Pulmonary artery endothelial cell (primary cell): Measurements from ENCODE around the gene TUBA4B. TPM values are rescaled to one million over a fixed set of nuclear protein-coding genes. Genes with fewer than 3 reads are reported as not detected.
"Not testable (repeated sequence)": the region's sequence is repeated elsewhere in the genome, so short reads cannot be mapped to it uniquely, and the experiment has no call there.

Experiments used
- DNase-seq: peaks from one replicate; pipeline ENCODE4 v3.0.0-alpha.2; 2011; ENCODE audit warnings: low read depth, low spot score
- total RNA-seq: library from RNA; depleted of rRNA; stranded (reverse); fragments of >200 nt; gene quantifications from 2 replicates; pipeline ENCODE4 v1.2.3, GENCODE V29; 2014

Gene TUBA4B
- total RNA-seq, 1 donor from 2014 or later = not detected

DNA sequence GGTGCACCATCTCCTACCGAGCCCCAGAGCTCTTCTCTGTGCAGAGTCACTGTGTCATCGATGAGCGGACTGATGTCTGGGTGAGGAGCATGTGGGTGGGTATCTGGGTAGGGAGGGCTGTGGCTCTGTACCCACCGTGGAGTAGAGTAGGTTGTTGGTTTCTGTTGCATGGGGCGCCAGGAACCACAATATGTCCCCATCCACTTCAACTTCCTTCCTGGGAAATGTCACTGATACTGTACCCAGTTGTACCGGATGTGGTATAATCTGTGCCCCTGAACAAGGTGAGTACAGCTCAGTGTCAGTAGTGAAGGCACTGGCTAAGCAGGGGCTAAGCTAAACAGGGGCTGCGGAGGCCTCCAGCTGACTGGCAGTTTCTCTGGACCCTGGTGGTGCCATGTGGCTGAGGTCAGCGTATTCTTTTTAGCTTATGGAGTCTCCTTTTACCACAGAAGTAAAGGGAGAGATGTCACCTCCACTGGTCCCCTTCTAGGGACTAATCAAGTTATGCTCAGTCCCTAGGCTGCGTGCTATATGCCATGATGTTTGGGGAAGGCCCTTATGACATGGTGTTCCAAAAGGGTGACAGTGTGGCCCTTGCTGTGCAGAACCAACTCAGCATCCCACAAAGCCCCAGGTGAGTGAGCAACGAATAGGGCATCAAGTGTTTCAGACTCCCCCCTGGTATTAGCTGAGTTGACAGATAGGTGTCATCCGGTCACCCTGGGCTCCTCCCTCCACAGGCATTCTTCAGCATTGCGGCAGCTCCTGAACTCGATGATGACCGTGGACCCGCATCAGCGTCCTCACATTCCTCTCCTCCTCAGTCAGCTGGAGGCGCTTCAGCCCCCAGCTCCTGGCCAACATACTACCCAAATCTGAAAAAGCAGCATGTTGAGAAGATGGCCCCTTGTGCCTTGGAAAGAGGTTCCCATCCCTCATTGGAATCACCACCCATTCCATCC, 5.1 kb upstream of the TUBA4B start:
- DNase-seq = no peak

DNA sequence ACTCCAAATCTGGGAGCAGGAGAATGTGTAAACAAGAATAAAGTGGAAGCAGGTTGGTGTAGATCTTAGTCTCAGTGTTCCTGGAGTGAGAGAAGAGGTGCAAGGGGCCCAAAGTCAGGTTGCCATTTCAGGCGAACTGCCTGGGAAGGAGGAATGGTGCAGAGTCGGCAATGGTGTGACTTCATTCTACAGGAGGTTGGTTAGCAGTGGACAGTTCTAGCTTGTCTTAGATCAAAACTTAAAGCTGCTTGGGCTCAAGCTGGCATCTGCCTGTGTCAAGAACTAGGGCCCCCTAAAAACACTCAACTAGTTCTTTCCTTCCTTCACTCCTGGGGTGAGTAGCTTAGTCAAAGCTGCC, 4.2 kb upstream of the TUBA4B start:
- no peak for DNase-seq

DNA sequence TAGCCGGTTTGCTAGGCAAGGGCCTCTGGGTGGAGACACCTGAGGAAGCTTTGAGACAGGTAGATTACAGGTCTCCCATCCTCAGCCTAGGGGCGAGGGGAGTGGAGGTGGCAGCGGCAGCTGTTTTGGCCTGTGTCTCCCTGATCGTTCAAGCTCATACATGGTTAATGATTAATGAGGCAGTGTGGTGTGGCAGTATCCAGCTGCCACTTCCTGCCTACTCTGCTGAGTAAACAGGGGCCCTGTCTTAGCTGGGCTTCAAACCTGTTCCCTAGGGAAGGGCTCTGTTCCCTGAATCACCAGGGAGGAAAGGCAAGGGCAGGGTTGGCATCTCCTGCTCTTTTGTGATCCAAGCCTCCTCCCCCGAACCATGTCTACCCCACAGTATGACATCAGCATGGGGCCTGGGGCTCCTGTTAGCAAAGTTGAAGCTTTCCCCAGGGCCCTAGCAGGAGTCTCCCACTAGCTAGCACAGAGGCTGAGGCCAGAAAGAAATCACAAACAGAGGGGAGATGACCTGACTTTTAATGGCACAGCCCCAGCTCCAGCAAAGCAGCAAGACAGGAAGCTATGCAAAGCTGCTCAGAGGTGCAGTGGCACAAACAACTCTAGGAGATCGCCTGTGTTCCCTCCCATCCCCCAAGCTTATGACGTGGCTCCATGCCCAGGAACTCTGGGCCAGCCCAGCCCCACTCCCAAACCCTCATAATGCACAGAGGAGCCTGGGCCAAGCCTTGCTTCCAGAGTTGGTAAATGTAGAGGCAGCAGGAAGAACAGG, 3.7 kb upstream of the TUBA4B start:
- DNase-seq = peak; percentile 66

DNA sequence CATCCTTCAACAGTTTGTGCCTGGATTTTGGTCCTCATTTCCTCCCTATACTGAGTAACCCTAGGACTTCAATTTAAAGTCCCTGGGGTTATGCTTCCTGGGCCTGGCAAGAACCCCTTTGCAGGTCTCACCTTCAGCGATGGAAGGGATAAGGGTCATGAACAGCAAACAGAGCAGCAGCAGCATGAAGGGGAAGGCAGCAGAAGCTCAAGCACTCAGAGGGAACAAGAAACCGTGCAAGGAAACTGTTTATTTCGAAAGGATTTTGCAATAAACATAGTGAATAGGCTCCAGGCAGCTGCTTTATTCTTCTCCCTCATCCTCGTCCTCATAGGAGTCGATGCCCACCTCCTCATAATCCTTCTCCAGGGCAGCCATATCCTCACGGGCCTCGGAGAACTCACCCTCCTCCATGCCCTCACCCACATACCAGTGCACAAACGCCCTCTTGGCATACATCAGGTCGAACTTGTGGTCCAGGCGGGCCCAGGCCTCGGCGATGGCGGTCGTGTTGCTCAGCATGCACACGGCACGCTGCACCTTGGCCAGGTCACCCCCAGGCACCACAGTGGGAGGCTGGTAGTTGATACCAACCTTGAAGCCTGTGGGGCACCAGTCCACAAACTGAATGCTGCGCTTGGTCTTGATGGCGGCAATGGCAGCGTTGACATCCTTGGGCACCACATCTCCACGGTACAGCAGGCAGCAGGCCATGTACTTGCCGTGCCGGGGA, 2.8 kb upstream of the TUBA4B start:
- no peak for DNase-seq

DNA sequence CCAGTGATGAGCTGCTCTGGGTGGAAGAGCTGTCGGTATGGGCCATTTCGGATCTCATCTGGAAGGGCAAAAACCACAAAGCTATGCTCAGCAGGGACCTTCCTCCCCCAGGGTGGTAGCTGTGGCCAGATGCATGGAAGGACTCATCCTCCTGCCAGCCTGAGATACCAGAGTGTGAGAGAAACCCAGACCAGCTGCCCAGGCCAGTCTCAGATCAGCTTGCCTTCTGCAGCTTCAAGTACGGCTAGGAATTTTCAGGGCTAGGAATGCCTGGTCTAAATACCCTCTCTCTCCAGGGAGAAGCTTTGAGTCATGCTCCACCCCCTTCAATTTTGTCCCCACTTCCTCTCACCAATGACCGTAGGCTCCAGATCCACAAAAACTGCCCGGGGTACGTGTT, 1.4 kb upstream of the TUBA4B start:
- DNase-seq = no peak

DNA sequence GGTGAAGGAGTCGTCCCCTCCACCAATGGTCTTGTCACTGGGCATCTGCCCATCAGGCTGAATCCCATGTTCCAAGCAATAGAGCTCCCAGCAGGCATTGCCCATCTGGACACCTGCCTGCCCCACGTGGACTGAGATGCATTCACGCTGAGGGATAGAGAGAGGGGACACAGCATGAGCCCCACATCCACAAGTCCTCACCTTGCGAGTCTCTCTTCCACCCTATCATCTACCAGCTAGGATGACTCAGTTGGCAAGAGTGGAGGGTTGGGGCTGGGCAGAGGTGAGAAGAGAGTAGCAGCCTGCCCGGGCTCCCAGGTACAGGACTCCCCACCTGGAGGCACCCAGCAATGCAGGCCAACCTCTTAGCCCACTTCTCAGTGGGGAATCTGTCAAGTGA, 959 bp upstream of the TUBA4B start:
- DNase-seq = no peak

DNA sequence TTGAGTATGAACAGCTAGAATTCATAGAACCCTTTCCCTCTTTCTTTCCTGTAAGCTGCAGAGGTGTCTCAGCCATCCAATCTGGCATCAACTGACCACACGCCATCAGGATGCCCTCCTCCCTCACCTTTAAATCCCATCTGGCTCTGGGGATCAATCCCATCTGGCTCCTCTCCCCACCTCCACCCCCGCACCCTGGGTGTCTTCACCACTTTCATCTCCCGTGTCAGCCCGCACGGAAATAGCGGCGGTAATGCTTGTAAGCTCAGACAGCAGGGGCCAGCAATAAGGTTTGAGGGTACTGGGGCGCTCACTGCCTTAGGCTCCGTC, 508 bp upstream of the TUBA4B start:
- no peak for DNase-seq

DNA sequence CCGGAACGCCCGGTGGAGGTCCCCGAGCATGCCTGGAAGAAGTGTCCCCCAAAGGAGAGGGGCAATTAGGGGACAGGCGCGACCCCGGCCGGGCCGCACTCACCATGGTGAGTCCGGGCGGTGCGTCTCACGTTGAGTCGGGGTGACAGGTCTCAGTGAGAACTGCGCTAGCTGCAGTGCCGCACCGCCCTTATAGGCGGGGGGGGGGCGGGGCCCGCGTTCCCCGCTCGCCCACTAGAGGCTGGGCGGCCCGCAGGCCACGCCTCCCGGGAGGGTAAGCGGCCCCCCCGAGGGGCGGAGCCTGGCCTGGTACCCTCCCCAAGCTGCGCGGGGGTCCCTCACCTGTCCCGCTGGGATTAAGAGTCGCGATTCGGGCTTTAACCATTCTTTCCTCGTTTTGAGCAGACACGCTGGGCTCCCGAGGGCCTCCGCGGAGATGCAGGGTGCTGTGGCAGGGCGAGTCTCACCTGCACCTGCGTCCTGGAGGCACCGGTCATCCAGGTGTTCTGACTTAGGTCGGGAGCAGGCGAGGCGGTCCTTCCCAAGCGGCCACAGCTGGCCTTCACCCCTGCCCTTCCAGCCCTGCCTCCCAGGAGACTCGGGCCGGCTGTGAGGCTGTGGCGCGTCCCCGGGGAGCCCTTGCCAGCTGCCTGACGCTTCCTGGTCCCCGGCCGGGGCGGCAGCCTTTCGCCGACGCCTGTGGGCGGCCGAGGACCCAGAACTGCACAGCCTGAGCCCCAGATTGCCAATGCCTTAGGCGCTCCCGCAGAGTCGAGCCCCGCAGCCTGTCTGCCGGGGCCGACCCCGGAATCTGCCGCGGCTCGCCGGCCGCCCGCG, 928 bp downstream of the TUBA4B start, which contains the start of gene TUBA4A:
TSS of gene TUBA4A (minus strand) at position 166 of the 837 bp plus-strand sequence. CDS start at position 106, 60 bp downstream.
- no peak for DNase-seq

DNA sequence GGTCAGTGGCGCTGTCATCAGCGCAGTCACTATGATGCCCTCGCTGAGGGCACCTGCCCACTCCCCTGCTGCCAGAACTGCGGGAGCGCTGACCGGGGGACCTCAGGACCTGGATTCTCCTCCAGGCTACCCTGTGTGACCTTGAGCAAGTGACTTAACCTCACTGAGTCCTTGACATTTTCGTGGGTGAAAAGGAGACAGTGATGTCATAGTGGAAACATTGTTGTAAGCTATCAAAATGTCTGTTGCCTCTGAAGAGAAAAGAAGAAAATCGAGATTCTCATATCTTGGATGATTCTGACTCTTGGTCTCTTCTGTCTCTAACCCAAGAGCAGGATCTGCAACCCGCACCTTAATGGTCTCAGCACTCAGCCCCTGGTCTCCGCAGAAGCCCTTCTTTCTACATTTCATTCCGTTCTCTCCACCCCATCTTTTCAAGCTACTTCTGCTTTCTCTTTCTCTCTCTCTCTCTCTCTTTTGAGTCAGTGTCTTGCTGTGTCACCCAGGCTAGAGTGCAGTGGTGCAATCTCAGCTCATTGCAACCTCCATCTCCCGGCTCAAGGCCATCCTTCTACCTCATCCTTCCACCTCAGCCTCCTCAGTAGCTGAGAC, 1.7 kb downstream of the TUBA4B start:
- no peak for DNase-seq

DNA sequence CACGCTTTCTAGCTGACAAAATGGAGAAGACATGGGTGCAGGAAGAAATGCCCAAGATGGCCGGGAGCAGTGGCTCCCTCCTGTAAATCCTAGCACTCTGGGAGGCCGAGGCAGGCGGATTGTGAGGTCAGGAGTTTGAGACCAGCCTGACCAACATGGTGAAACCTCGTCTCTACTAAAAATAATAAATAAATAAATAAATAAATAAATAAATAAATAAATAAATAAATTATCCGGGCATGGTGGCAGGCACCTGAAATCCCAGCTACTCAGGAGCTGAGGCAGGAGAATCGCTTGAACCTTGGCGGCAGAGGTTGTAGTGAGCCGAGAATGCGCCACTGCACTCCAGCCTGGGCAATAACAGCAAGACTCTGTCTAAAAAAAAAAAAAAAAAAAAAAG, 5.9 kb downstream of the TUBA4B start:
- not testable (repeated sequence) for DNase-seq

DNA sequence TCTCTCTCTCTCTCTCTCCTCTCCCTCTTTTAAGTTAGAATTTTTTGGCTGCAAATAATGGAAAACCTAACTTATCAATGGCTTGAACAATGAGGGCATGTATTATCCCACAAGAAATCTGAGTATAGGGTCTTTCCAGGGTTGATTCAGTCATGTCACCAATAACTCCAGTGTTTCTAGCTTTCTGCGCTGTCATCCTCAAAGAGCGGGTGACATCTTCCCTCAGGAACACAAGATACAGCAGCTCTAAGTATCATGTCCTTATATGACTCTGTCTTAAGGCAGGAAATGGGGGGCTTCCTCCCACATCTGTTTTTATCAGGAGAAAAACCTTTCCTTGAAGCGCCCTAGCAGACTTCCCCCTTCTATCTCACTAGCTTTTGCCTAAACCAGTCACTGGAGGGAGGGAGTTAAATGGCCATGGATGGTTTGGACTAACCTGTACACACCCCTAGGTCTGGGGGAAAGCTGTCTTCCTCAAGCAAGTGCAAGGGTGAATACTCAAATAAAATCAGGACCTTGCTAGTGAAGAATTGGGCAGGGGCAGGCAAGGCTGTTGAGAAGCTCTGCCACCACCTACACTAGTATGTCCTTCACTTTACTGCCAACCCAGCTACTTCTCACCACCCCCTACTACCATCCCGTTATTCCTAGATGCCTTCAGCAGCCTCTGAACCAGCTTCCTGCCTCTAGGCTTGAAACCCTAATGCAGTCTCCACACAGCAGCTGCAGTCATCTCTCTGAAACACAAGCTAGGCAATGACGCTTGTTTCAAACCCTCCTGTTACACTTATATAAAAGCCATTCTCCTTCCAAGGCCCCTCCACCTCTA, 8.2 kb downstream of the TUBA4B start:
- no peak for DNase-seq

DNA sequence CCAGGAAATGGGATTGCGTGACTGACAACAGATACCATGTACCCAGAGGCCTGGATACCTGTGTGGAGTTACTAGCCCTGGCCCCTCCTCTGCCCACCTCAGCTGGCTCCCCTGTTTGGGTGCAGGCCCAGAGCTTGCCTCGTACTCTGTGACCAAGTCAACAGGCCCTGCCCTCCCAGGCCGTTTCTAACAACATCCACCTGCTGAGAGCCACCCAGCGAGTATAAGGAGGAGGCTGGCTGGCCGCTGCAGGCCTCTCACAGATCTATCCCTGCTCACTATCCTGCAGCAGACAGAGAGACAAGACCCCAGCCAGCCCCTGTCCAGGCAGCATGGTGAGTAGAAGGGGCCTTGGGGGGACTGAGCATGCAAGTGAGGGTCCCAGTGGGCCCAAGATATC, 13.2 kb downstream of the TUBA4B start:
- no peak for DNase-seq

DNA sequence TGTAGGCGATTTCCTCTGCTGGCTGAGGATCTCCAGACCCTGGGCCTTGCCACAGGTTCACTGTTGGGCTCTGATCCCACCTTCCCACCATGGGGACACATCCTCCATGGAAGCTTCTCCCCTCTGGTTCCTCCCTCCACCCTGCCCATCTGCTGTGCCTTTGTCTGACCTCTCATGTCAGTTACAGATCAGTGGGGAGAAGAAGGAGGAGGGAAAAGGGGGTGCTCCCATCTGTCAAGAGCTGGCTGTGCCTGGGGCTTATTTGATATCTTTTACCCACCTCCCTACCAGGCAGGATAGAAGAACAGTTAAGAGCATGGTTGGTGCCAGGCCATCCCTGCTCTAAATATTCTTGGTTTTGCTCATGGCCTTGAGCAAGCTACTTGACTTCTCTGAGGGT, 13.8 kb downstream of the TUBA4B start:
- DNase-seq = no peak

DNA sequence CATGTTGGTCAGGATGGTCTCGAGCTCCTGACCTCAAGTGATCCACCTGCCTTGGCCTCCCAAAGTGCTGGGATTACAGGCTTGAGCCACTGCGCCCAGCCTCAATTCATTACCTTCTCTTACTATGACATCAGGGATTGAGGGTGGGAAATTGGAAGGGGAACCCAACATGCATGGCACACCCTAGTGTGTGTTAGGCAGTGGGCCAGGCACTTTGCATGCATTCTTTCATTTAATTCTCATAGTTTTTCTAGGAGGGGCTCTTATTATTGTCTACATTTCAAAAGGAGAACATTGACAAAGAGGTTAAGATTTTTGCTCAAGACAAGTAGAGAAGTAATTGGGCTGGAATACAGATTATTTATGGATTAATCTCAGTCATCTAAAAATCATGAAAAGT, 15.3 kb downstream of the TUBA4B start:
- DNase-seq = no peak

DNA sequence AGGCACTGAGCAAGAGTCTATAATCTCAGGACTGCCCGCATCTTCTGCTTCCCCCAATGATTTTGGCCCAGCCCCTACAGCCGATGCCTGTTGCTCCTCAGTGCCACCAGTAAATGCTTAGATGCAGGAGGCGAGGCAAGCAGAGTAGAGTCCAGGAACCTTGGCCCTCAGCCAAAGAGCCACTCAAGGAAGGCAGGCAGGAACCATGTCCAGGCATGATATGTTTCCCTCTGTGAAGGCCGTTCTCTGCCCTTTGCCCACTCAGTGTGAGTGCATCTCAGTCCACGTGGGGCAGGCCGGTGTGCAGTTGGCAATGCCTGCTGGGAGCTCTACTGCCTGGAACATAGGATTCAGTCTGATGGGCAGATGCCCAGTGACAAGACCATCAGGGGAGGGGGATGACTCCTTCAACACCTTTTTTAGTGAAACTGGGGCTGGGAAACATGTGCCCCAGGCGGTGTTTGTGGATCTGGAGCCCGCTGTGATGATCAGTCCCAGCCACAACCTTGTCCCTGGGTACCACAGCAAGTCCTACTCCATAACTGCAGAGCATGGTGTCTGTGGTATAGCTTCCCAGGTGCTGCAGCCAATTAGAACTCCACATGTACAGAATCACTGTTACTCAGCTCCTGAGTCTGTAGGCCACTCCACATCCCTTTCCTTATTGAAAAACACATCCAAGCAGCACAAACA, 16.5 kb downstream of the TUBA4B start:
- no peak for DNase-seq

DNA sequence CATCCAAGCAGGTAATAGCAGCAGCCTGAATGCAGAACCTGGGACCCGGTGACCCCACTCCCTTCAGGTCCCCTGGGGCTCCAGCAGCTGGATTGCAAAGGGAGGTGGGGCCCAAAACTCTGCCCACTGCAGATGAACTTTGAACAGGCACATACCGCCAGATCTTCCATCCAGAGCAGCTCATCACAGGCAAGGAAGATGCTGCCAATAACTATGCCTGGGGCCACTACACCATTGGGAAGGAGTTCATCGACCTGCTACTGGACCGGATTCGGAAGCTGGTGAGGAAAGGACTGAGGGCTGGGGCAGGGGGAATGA, 17.0 kb downstream of the TUBA4B start:
- no peak for DNase-seq

DNA sequence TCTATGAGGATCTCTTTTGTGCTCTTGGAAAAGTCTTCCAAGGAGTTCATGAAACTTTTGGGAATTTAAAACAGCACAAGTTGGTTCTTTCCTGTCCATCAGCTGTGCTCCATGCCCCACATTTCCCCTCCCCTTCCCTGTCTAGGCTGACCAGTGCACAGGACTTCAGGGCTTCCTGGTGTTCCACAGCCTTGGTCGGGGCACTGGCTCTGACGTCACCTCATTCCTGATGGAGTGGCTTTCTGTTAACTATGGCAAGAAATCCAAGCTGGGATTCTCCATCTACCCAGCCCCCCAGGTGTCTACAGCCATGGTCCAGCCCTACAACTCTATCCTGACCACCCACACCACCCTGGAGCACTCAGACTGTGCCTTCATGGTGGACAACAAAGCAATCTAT, 18.0 kb downstream of the TUBA4B start:
- DNase-seq = no peak

DNA sequence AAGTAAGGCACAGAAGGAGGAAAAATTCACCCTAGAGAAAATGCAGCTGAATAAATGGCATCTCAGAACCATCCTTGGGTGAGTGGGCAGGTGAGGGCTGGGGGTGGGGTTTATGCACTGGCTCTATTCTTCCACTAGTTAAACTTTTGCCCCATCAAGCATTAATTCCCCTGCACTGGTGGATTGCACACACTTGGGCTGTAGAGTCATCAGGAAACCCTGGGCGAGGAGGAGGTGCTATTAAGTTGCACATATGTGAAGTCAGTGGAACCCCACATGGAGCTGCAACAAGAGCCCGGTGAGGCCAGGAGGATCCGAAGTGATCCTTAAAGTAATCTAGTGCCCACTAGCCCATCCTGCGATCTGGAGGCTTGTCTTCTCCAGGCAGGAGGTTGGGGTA, 19.3 kb downstream of the TUBA4B start:
- DNase-seq = no peak

DNA sequence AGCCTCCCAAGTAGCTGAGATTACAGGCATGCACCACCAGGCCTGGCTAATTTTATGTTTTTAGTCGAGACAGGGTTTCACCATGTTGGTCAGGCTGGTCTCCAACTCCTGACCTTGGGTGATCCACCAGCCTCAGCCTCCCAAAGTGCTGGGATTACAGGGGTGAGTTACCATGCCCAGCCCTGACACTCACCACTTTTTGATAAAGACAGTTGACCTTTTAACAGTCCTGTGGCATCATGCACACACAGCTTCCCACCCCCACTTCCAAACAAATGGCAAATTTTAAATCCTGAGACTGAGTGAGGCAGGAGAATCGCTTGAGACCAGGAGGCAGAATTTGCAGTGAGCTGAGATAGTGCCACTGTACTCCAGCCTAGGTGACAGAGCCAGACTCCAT, 20.0 kb downstream of the TUBA4B start:
- no peak for DNase-seq
